Keratinocyte (primary cell): ENCODE measurements around the gene THAP9. TPM values are rescaled to one million over a fixed set of nuclear protein-coding genes. Genes with fewer than 3 reads are reported as not detected.
A peak's percentile ranks its signal among the peaks of the same experiment; 100 is the strongest.
"Not testable (repeated sequence)": the region's sequence is repeated elsewhere in the genome, so short reads cannot be mapped to it uniquely, and the experiment has no call there.

ENCODE experiments used
- DNase-seq: peaks from one replicate; pipeline ENCODE4 v3.0.0-alpha.2; 2011; ENCODE audit warnings: low read depth, missing footprints, low spot score
- FAIRE-seq: peaks from 2 replicates; lab custom pipeline; 2011; peaks lifted over from hg19 to GRCh38; lab: Jason Lieb, UNC
- H2AFZ ChIP-seq: 2 replicates; pipeline ENCODE4 v1.6.0; 2012; ENCODE audit warnings: low read length, control low read depth, inconsistent platforms; ENCODE audit not compliant: control insufficient read depth
- H3K27ac ChIP-seq: 2 replicates; pipeline ENCODE4 v1.5.1; 2011; ENCODE audit warnings: low read length; ENCODE audit not compliant: control insufficient read depth, insufficient read depth
- H3K27me3 ChIP-seq: 3 replicates; pipeline ENCODE4 v1.6.0; 2011; ENCODE audit warnings: low read length; ENCODE audit not compliant: control insufficient read depth, insufficient read depth; ENCODE audit errors: extremely low read depth
- H3K36me3 ChIP-seq, 2 experiments: 2 replicates in 1 of 2; 3 replicates in 1 of 2; pipeline ENCODE4 v1.5.1; 2011; ENCODE audit warnings: low read length in 2 of 2, mild to moderate bottlenecking in 1 of 2; ENCODE audit not compliant: control insufficient read depth in 2 of 2, insufficient read depth in 2 of 2; ENCODE audit errors: extremely low read depth in 1 of 2
- H3K4me1 ChIP-seq: 3 replicates; pipeline ENCODE4 v1.5.1; 2011; ENCODE audit warnings: low read length; ENCODE audit not compliant: control insufficient read depth, insufficient read depth; ENCODE audit errors: extremely low read depth
- H3K4me2 ChIP-seq: 3 replicates; pipeline ENCODE4 v1.6.0; 2011; ENCODE audit warnings: low read depth, low read length; ENCODE audit not compliant: control insufficient read depth, insufficient read depth; ENCODE audit errors: extremely low read depth
- H3K4me3 ChIP-seq, 3 experiments: fragments of 200-600 bp in 1 of 3; sonication (generic) in 1 of 3; 2 replicates in 2 of 3; 3 replicates in 1 of 3; pipeline ENCODE4 v1.5.1; 2011 to 2016; ENCODE audit warnings: low read length in 3 of 3, mild to moderate bottlenecking in 3 of 3, control low read depth in 2 of 3, inconsistent platforms in 1 of 3, low read depth in 1 of 3, mixed read lengths in 1 of 3, mixed run types in 1 of 3, moderate library complexity in 1 of 3; ENCODE audit not compliant: control insufficient read depth in 2 of 3, insufficient read depth in 2 of 3; ENCODE audit errors: extremely low read depth in 1 of 3
- H3K79me2 ChIP-seq: 2 replicates; pipeline ENCODE4 v1.6.0; 2012; ENCODE audit warnings: low read length; ENCODE audit not compliant: control insufficient read depth, insufficient read depth
- H3K9ac ChIP-seq: 3 replicates; pipeline ENCODE4 v1.6.0; 2011; ENCODE audit warnings: low read length; ENCODE audit not compliant: control insufficient read depth, insufficient read depth; ENCODE audit errors: extremely low read depth
- H3K9me1 ChIP-seq: 3 replicates; pipeline ENCODE4 v1.6.0; 2011; ENCODE audit warnings: low read length; ENCODE audit not compliant: control insufficient read depth, insufficient read depth; ENCODE audit errors: extremely low read depth
- H3K9me3 ChIP-seq: 2 replicates; pipeline ENCODE4 v1.5.1; 2012; ENCODE audit warnings: low read depth, low read length; ENCODE audit not compliant: control insufficient read depth
- H4K20me1 ChIP-seq: 3 replicates; pipeline ENCODE4 v1.6.0; 2011; ENCODE audit warnings: low read length; ENCODE audit not compliant: control insufficient read depth, insufficient read depth; ENCODE audit errors: extremely low read depth
- CTCF ChIP-seq, 3 experiments: IDR thresholded peaks in 1 of 3; conservative IDR thresholded peaks in 1 of 3; optimal IDR thresholded peaks in 1 of 3; 2 replicates in 2 of 3; 3 replicates in 1 of 3; pipeline versions ENCODE3 to v1.5.1; 2011; ENCODE audit warnings: low read length in 3 of 3, mild to moderate bottlenecking in 3 of 3, moderate library complexity in 2 of 3, control low read depth in 1 of 3, inconsistent platforms in 1 of 3; ENCODE audit not compliant: insufficient read depth in 2 of 3; ENCODE audit errors: extremely low read depth in 1 of 3
- EZH2 ChIP-seq: IDR thresholded peaks from one replicate; pipeline ENCODE4 v1.6.1; 2012; ENCODE audit warnings: inconsistent platforms, mild to moderate bottlenecking, low read length, moderate library complexity
- dilution Hi-C: fragments of 300-500 bp; cut with MboI; formaldehyde crosslinking; loops from one replicate; pipeline ENCODE4 v1.7.0; 2020; ENCODE audit warnings: low sequenced_read_pairs; ENCODE audit not compliant: extremely low pct_ligation_motif_present
- polyA plus RNA-seq, 5 experiments: library from polyadenylated mRNA; depleted of rRNA in 3 of 5; stranded (reverse) in 3 of 5; stranded (forward) in 1 of 5; unstranded in 1 of 5; fragments of >200 nt; gene quantifications; 1 replicate in 1 of 5; 2 replicates in 3 of 5; 3 replicates in 1 of 5; pipeline versions ENCODE4 v1.2.1 to v1.2.3, GENCODE V29; 2011 to 2012; ENCODE audit warnings: missing spikeins in 2 of 5, low read depth in 1 of 5, low replicate concordance in 1 of 5

Gene THAP9
- polyA plus RNA-seq, 1 donor (not counting 4 experiments of a cell fraction or from before 2014, with no cell fraction given): 1.9 TPM

DNA sequence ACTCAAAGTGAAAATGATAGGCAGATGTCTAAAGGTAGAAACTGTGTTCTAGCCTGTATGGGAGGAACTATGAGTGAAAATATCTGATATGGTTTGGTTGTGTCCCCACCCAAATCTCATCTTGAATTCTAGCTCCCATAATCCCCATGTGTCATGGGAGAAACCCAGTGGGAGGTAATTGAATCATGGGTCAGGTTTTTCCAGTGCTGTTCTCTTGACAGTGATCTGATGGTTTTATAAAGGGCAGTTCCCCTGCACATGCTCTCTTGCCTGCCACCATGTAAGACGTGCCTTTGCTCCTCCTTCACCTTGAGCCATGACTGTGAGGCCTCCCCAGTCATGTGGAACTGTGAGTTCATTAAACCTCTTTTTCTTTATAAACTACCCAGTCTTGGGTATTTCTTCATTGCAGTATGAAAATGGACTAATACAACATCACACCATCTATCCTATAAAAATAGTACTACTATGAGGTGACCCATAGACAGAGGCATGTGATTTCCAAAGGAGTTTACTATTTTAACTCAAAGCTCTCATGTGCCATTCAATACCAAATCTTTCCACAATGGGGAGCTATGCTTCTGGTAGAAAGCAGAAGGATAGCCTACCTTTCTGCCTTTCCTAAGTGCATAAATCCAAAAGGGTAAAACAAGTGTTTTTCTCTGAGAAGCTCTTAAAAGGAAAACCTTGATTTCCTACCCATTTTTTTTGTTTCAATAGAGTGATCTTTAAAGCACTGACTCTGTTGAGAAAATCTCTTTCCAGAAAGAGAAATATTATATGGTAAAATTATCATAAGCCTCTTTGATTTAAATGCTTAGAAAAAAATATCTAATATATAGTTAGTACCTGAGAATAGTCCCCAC is 48.4 kb upstream of the THAP9 start:
- Histone ChIP-seq H4K20me1 (no peaks in the 10 kb centered on the region), H3K9me3 (no peaks in the 10 kb centered on the region), H3K4me1 (peaks cover 9% of the 10 kb centered on the region), H3K36me3 (peaks cover 26 to 34% of the 10 kb centered on the region in 2 experiments), H3K4me3 (no peak overlapping the region), H3K9me1 (no peaks in the 10 kb centered on the region), H3K27me3 (no peaks in the 10 kb centered on the region), H3K27ac (no peak overlapping the region), H3K4me2 (no peak overlapping the region), H3K79me2 (peaks cover 3% of the 10 kb centered on the region), H3K9ac (no peak overlapping the region), H2AFZ (no peak overlapping the region)
- dilution Hi-C loops: no loop called here
- no peak for DNase-seq
- FAIRE-seq: no peak
- TF ChIP-seq EZH2: no peak
- TF ChIP-seq CTCF (optimal IDR thresholded peaks at IDR 0.05 in 1 of 3, IDR thresholded peaks at IDR 0.05 in 1 of 3, conservative IDR thresholded peaks at IDR 0.05 in 1 of 3; ENCODE audit: extremely low read depth in 1 of 3, insufficient read depth in 2 of 3, low read length in 3 of 3): peak in 1 of 3 experiments; percentile 25

DNA sequence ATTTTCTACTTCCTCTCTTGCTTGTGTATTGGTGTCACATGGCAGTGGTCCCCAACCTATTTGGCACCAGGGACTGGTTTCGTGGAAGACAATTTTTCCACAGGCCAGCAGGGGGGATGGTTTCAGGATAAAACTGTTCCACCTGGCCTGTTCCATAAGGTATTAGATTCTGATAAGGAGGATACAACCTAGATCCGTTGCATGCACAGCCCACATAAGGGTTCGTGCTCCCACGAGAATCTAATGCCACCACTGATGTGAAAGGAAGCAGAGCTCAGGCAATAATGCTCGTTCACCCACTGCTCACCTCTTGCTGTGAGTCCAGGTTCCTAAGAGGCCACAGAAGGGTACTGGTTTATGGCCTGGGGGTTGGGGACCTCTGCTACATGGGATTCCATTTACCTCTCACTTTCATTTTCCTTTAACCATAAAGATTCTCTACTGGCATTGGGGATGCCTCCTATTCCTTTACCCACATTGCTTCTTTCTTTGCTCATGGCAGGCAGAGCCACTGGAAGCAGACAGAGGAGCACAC is 47.7 kb upstream of the THAP9 start:
- Histone ChIP-seq H3K4me3 (no peak overlapping the region), H3K4me1 (peaks cover 9% of the 10 kb centered on the region), H2AFZ (no peak overlapping the region), H3K79me2 (no peaks in the 10 kb centered on the region), H3K27me3 (no peaks in the 10 kb centered on the region), H3K27ac (no peak overlapping the region), H4K20me1 (no peaks in the 10 kb centered on the region), H3K9me1 (no peaks in the 10 kb centered on the region), H3K9ac (no peak overlapping the region), H3K36me3 (peaks cover 22 to 28% of the 10 kb centered on the region in 2 experiments), H3K4me2 (no peak overlapping the region), H3K9me3 (no peaks in the 10 kb centered on the region)
- FAIRE-seq: no peak
- no peak for DNase-seq
- TF ChIP-seq EZH2 (no peak), CTCF (optimal IDR thresholded peaks at IDR 0.05 in 1 of 3, IDR thresholded peaks at IDR 0.05 in 1 of 3, conservative IDR thresholded peaks at IDR 0.05 in 1 of 3; ENCODE audit: extremely low read depth in 1 of 3, insufficient read depth in 2 of 3, low read length in 3 of 3) (no peak)
- dilution Hi-C loops: no loop called here

- DNase-seq, FAIRE-seq, H3K9me3 ChIP-seq, H4K20me1 ChIP-seq, H3K9ac ChIP-seq, H3K4me1 ChIP-seq, dilution Hi-C loops, H3K9me1 ChIP-seq, H2AFZ ChIP-seq, H3K27ac ChIP-seq, H3K27me3 ChIP-seq, H3K79me2 ChIP-seq, H3K4me3 ChIP-seq, H3K4me2 ChIP-seq: not testable (repeated sequence)
- H3K36me3 ChIP-seq: peaks cover 10 to 13% of the 10 kb centered on the region in 2 experiments
These were observed 40.0 kb upstream of the THAP9 start for GRCh38 chr4:82860487-82860886.
